Measurements from ENCODE around the gene DDX59. TPM values are rescaled to one million over a fixed set of nuclear protein-coding genes. Genes with fewer than 3 reads are reported as not detected.

The DDX59 gene
- total and polyA plus RNA-seq, 9 of the 15 experiments (the other 6 are each of a cell fraction or from before 2014, with no cell fraction given), result 8.3 to 30.4 (median 19.8) TPM

- TF ChIP-seq ZNF175 (CRISPR knock-in tag; IDR thresholded peaks at IDR 0.05; ENCODE audit: low read depth) (0 out of 2 replicates have a peak, but pooled peaks have one; percentile 19), ZNF143 (CRISPR knock-in tag; IDR thresholded peaks at IDR 0.05) (no peak), L3MBTL2 (IDR thresholded peaks at IDR 0.05) (no peak; the same call in 1 of the 2 replicates), ILF3 (IDR thresholded peaks at IDR 0.05; ENCODE audit: borderline replicate concordance) (no peak), PURB (CRISPR knock-in tag; IDR thresholded peaks at IDR 0.05; ENCODE audit: low read depth) (no peak), JUN (IDR thresholded peaks at IDR 0.05; ENCODE audit: borderline replicate concordance, low read depth, low read length) (no peak), JUN (CRISPR knock-in tag; IDR thresholded peaks at IDR 0.05; ENCODE audit: borderline replicate concordance) (no peak), CHD1 (IDR thresholded peaks at IDR 0.05; ENCODE audit: low read length) (no peak), SMAD4 (CRISPR knock-in tag; conservative IDR thresholded peaks at IDR 0.05) (peak; percentile 50), ID3 (CRISPR knock-in tag; IDR thresholded peaks at IDR 0.05) (no peak), ID3 (tag; IDR thresholded peaks at IDR 0.05) (no peak), ZNF507 (tag; conservative IDR thresholded peaks at IDR 0.05) (no peak), CXXC5 (CRISPR knock-in tag; IDR thresholded peaks at IDR 0.05) (0 out of 2 replicates have a peak, but pooled peaks have one; percentile 12), ZNF274 (IDR thresholded peaks at IDR 0.05; ENCODE audit: borderline replicate concordance, low read depth, low read length) (no peak), MXD1 (CRISPR knock-in tag; IDR thresholded peaks at IDR 0.05; ENCODE audit: borderline replicate concordance, poor library complexity, severe bottlenecking) (no peak), GTF2E2 (tag; IDR thresholded peaks at IDR 0.05) (peak; percentile 31; the same call in 1 of the 2 replicates), ZNF224 (CRISPR knock-in tag; IDR thresholded peaks at IDR 0.05) (no peak), ZNF644 (tag; IDR thresholded peaks at IDR 0.05; ENCODE audit: low read depth) (no peak), ARID2 (IDR thresholded peaks at IDR 0.05) (no peak), MCM2 (IDR thresholded peaks at IDR 0.05; ENCODE audit: low read depth) (no peak), TAF9B (IDR thresholded peaks at IDR 0.05; ENCODE audit: partially characterized antibody) (no peak), ZFP91 (CRISPR knock-in tag; IDR thresholded peaks at IDR 0.05) (no peak), ETV1 (tag; conservative IDR thresholded peaks at IDR 0.05; ENCODE audit: low read depth) (no peak; the same call in 1 of the 2 replicates), SNAPC5 (CRISPR knock-in tag; IDR thresholded peaks at IDR 0.05) (no peak), PPARD (CRISPR knock-in tag; IDR thresholded peaks at IDR 0.05) (no peak), DLX4 (CRISPR knock-in tag; IDR thresholded peaks at IDR 0.05) (no peak)
Observed at GRCh38 chr1:200642481-200642880, 27.2 kb downstream of the DDX59 start (continued).

All from K562 (cell line).